Muscle of back (tissue), 11 donors: ENCODE measurements around the gene ZNF846. TPM values are rescaled to one million over a fixed set of nuclear protein-coding genes. Genes with fewer than 3 reads are reported as not detected.
"Not testable (repeated sequence)": the region's sequence is repeated elsewhere in the genome, so short reads cannot be mapped to it uniquely, and the experiment has no call there.

ENCODE experiments used
- DNase-seq, 3 donors: peaks; one replicate each; pipeline versions ENCODE4 v3.0.0 to v3.0.0-alpha.2; 2013
- polyA plus RNA-seq, 10 donors: library from polyadenylated mRNA; unstranded; fragments of 120-200 nt; gene quantifications; one replicate each; pipeline ENCODE4 v1.2.1, GENCODE V29; 2013; ENCODE audit not compliant: insufficient read length in 10 of 10

Gene ZNF846
- polyA plus RNA-seq, 10 donors, result 5.1 to 15.0 (median 9.5) TPM

DNA sequence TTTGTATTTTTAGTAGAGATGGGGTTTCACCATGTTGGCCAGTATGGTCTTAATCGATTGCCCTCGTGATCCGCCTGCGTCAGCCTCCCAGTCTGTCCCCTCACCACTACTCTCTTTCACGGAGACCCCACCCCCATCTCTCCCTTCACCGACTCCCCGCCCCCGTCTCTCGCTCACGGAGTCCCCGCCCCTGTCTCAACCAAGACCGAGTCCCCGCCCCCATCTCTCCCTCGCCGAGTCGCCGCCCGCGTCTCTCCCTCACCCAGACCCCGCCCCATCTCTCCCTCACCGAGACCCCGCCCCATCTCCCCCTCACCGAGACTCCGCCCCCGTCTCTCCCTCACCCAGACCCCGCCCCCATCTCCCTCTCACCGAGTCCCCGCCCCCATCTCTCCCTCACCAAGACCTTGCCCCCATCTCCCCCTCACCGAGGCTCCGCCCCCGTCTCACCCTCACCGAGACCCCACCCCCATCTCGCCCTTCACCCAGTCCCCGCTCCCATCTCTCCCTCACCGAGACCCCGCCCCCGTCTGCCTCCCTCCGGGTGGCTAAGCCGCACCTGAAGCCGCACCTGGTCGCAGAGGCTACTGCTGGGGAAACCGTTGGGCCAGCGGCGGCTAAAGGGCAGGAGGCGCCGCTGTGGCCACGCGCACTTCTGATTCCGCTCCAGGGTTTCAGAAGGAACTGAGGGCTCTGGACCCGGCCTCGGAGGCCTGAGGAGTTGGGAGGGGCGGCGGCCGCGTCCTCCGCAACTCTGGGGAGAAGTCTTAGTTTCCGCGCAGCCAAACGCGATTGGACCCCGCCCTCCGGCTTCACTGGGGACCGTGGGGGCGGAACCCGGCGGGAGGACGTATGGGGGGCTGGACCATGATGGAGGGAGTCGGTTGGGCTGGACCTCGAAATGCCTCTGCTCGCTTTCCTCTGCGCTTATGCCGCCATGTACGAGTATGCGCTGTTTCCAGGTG, 17.1 kb upstream of the ZNF846 start:
- peak; percentile 94 to 98 (median 96) for DNase-seq

- not testable (repeated sequence) for DNase-seq
These were observed 15.6 kb upstream of the ZNF846 start for GRCh38 chr19:9784163-9784496.

- DNase-seq, result no peak
These were observed 13.8 kb upstream of the ZNF846 start for GRCh38 chr19:9782338-9782737.

- no peak for DNase-seq
These were observed 10.7 kb downstream of the ZNF846 start for GRCh38 chr19:9757544-9758501.

- no peak for DNase-seq
These were observed 15.7 kb downstream of the ZNF846 start for GRCh38 chr19:9752701-9753443.

GRCh38 chr19:9751446-9751845, 17.1 kb downstream of the ZNF846 start:
- no peak for DNase-seq

- no peak for DNase-seq
These were observed 26.9 kb downstream of the ZNF846 start for GRCh38 chr19:9741476-9742171.

DNA sequence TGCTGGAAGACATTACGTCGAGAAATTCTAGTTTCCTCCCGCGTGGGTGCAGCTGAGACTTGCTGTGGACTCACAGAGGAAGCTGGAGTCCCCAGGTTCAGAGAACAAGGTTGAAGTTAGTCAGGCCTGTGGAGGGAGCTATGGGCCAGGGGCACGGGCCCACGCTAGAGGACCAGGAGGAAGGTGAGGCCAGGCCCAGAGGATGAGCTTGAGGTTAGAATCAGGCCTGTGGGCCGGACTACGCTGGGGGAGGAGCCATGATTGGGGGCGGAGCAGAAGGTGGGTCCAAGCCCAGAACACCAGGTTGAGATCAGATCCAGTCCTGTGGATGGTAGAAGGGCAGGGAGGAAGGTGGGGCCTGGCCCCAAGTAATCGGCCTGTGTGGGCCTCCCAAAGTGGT, 32.6 kb downstream of the ZNF846 start:
- no peak for DNase-seq

GRCh38 chr19:9730056-9730455, 38.5 kb downstream of the ZNF846 start:
- not testable (repeated sequence) for DNase-seq

DNA sequence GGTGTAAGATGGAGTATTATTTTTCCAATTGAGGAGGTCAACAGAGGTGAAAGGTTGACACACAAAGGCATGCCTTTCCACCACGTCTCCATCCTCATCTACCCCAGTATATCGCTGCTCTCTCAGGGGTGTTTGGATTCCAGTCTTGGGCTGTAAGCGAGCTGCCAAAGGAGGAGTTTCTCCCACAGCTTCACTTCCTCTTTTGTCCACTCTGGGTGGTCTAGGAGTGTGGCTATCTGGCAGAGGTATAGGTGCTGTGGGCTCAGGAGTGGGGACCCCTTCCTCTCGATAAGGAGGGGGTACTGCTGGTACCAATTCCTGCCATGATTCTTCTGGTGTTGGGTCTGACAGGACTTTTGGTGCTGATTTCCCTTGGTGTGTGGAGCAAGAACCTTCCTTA, 39.4 kb downstream of the ZNF846 start:
- DNase-seq, result no peak

- DNase-seq, result no peak
These were observed 40.9 kb downstream of the ZNF846 start for GRCh38 chr19:9727644-9728043.

- not testable (repeated sequence) for DNase-seq
These were observed 42.9 kb downstream of the ZNF846 start for GRCh38 chr19:9725508-9726201.

- DNase-seq, result no peak
These were observed 44.4 kb downstream of the ZNF846 start for GRCh38 chr19:9724157-9724556.

DNA sequence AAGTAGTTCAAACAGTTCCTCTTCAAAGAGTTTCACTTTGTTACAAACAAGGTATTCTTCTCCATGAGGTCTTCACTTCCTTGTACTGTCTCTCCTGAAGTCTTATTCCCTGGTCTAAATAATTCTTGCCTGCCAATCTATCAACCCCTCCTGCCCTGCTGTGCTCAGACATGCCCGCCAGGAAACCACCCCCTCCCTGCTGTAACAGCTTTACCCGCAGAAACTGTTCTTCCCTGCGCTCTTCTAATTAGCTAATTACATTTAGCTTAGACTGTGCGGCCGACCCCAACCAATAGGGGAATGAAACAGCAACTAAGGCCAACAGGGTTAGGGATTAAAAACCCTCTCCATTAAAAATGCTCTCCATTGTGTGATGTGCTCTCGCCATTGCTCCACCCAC, 46.7 kb downstream of the ZNF846 start:
- no peak for DNase-seq

DNA sequence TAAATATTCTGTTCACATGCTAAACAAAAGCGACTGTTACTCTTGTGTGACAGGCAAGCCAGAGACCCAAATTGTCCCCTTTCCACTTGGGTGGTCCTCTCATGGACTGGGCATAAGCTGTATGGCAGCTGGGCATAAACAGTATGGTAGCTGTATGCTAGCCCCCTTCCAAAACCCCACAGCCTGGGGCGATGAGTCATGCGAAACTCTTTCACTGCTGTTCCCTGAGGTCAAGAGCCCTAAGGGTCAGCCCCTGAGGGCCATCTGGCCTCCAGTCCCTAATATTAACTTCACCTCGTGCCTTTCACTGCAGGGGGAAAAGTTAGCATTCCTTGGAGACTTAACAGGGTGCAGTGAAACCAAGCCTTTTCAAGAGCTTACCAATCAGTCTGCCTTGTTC, 48.0 kb downstream of the ZNF846 start:
- no peak for DNase-seq

DNA sequence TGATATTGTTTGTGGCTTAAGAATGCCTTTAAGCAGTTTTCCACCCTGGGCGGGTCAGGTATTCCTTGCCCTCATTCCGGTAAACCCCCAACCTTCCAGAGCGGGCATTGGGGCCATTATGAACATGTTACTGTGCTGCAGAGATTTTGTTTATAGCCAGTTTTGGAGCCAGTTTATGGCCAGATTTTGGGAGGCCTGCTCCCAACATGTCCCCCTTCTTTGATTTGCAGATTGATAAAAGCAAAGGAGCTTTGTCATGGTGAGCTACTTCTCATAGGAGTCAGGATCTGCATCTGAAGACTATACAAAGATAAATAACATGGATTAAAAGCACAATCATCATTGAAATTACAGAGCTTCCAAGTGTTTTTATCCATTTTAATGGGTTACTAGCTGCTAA, 56.7 kb downstream of the ZNF846 start:
- DNase-seq, result no peak

GRCh38 chr19:9709305-9709704, 59.2 kb downstream of the ZNF846 start:
- DNase-seq, result peak in 1 of 3 donors; percentile 10

GRCh38 chr19:9705836-9706235, 62.7 kb downstream of the ZNF846 start:
- no peak for DNase-seq

- no peak for DNase-seq
These were observed 66.4 kb downstream of the ZNF846 start for GRCh38 chr19:9702186-9702585.
